HG03342 (cell line): ENCODE data around the gene SPRYD3.
"Not testable (repeated sequence)": the region's sequence is repeated elsewhere in the genome, so short reads cannot be mapped to it uniquely, and the experiment has no call there.

Experiments used
- ATAC-seq: cut with Tn5 transposase; IDR thresholded peaks from one replicate; pipeline ENCODE4 v1.9.1; 2021; ENCODE audit warnings: mild to moderate bottlenecking, moderate library complexity; ENCODE audit not compliant: unreplicated experiment

Gene SPRYD3

GRCh38 chr12:53101931-53102781 lies 23.0 kb upstream of the SPRYD3 start:
- ATAC-seq, result no peak

- ATAC-seq, result no peak
Observed at GRCh38 chr12:53101266-53101665, 22.1 kb upstream of the SPRYD3 start.

GRCh38 chr12:53100466-53101151 lies 21.4 kb upstream of the SPRYD3 start:
- no peak for ATAC-seq

GRCh38 chr12:53099071-53099882 lies 20.1 kb upstream of the SPRYD3 start:
- ATAC-seq, result no peak

- ATAC-seq, result no peak
Observed at GRCh38 chr12:53098354-53098981, 19.3 kb upstream of the SPRYD3 start.

GRCh38 chr12:53097564-53098353 lies 18.6 kb upstream of the SPRYD3 start, which contains the start of gene IGFBP6:
TSS of gene IGFBP6 (plus strand) at chr12:53097667. CDS start at chr12:53097718, 51 bp downstream.
- no peak for ATAC-seq

- no peak for ATAC-seq
Observed at GRCh38 chr12:53097207-53097563, 18.0 kb upstream of the SPRYD3 start.

- no peak for ATAC-seq
Observed at GRCh38 chr12:53096759-53097158, 17.6 kb upstream of the SPRYD3 start.

GRCh38 chr12:53096089-53096741 lies 17.0 kb upstream of the SPRYD3 start:
- no peak for ATAC-seq

GRCh38 chr12:53095596-53095895 lies 16.4 kb upstream of the SPRYD3 start:
- not testable (repeated sequence) for ATAC-seq

GRCh38 chr12:53094796-53095595 lies 15.8 kb upstream of the SPRYD3 start:
- not testable (repeated sequence) for ATAC-seq

- no peak for ATAC-seq
Observed at GRCh38 chr12:53094394-53094787, 15.2 kb upstream of the SPRYD3 start.

- no peak for ATAC-seq
Observed at GRCh38 chr12:53093777-53094393, 14.7 kb upstream of the SPRYD3 start.

GRCh38 chr12:53091756-53092155 lies 12.6 kb upstream of the SPRYD3 start:
- ATAC-seq, result no peak

GRCh38 chr12:53090554-53090953 lies 11.4 kb upstream of the SPRYD3 start:
- no peak for ATAC-seq

- no peak for ATAC-seq
Observed at GRCh38 chr12:53090105-53090504, 10.9 kb upstream of the SPRYD3 start.

- no peak for ATAC-seq
Observed at GRCh38 chr12:53086361-53086760, 7.2 kb upstream of the SPRYD3 start.

- ATAC-seq, result no peak
Observed at GRCh38 chr12:53082637-53083175, 3.5 kb upstream of the SPRYD3 start.
